Ishikawa (cell line): Measurements from ENCODE around the gene TRIM59.

Experiments
- CEBPB ChIP-seq: IDR thresholded peaks from 2 replicates; pipeline ENCODE4 v1.6.1; 2012
- CREB1 ChIP-seq: IDR thresholded peaks from 2 replicates; pipeline ENCODE4 v1.6.1; 2012; ENCODE audit warnings: low read depth
- EGR1 ChIP-seq: IDR thresholded peaks from 2 replicates; pipeline ENCODE4 v1.6.1; 2012
- EP300 ChIP-seq: IDR thresholded peaks from 2 replicates; pipeline ENCODE4 v1.6.1; 2012; ENCODE audit warnings: borderline replicate concordance
- FOXM1 ChIP-seq: IDR thresholded peaks from 2 replicates; pipeline ENCODE4 v1.6.1; 2012; ENCODE audit warnings: low read depth, borderline replicate concordance
- MAX ChIP-seq: IDR thresholded peaks from 2 replicates; pipeline ENCODE4 v1.6.1; 2012
- NFIC ChIP-seq: IDR thresholded peaks from 2 replicates; pipeline ENCODE4 v1.6.1; 2012
- RAD21 ChIP-seq: IDR thresholded peaks from 2 replicates; pipeline ENCODE4 v1.6.1; 2012; ENCODE audit warnings: low read depth
- REST ChIP-seq: IDR thresholded peaks from 2 replicates; pipeline ENCODE4 v1.6.1; 2012; ENCODE audit warnings: low read depth, mild to moderate bottlenecking
- TAF1 ChIP-seq: IDR thresholded peaks from 2 replicates; pipeline ENCODE4 v1.6.1; 2012; ENCODE audit warnings: low read depth, mild to moderate bottlenecking
- TCF12 ChIP-seq: IDR thresholded peaks from 2 replicates; pipeline ENCODE4 v1.6.1; 2012; ENCODE audit warnings: low read depth
- TEAD4 ChIP-seq: IDR thresholded peaks from 2 replicates; pipeline ENCODE4 v1.6.1; 2012
- USF1 ChIP-seq: IDR thresholded peaks from 2 replicates; pipeline ENCODE4 v1.6.1; 2012
- YY1 ChIP-seq: IDR thresholded peaks from 2 replicates; pipeline ENCODE4 v1.6.1; 2012; ENCODE audit warnings: low read depth
- ZBTB7A ChIP-seq: IDR thresholded peaks from 2 replicates; pipeline ENCODE4 v1.6.1; 2012; ENCODE audit warnings: low read depth

Gene TRIM59

GRCh38 chr3:160459450-160459970 is 9.9 kb upstream of the TRIM59 start:
- TF ChIP-seq USF1, result no peak
- TF ChIP-seq MAX, result no peak
- TF ChIP-seq RAD21, result no peak
- no peak for TF ChIP-seq ZBTB7A
- TF ChIP-seq REST, result no peak
- no peak for TF ChIP-seq EP300
- TF ChIP-seq CREB1, result no peak
- TF ChIP-seq FOXM1, result no peak
- TF ChIP-seq TEAD4, result no peak
- TF ChIP-seq NFIC, result no peak
- no peak for TF ChIP-seq TAF1
- TF ChIP-seq YY1, result no peak
- no peak for TF ChIP-seq EGR1
- no peak for TF ChIP-seq TCF12
- TF ChIP-seq CEBPB, result no peak

GRCh38 chr3:160458151-160458550 is 8.6 kb upstream of the TRIM59 start:
- no peak for TF ChIP-seq EGR1
- TF ChIP-seq NFIC, result no peak
- no peak for TF ChIP-seq ZBTB7A
- TF ChIP-seq EP300, result no peak
- TF ChIP-seq TAF1, result no peak
- no peak for TF ChIP-seq TEAD4
- TF ChIP-seq REST, result no peak
- TF ChIP-seq USF1, result no peak
- no peak for TF ChIP-seq TCF12
- no peak for TF ChIP-seq FOXM1

GRCh38 chr3:160455846-160456245 is 6.3 kb upstream of the TRIM59 start:
- TF ChIP-seq RAD21, result no peak
- TF ChIP-seq EP300, result no peak
- TF ChIP-seq YY1, result no peak
- TF ChIP-seq TEAD4, result no peak
- TF ChIP-seq TAF1, result no peak
- TF ChIP-seq CREB1, result no peak
- TF ChIP-seq USF1, result no peak
- TF ChIP-seq FOXM1, result no peak
- TF ChIP-seq REST, result no peak
- TF ChIP-seq ZBTB7A, result no peak

GRCh38 chr3:160454995-160455394 is 5.4 kb upstream of the TRIM59 start:
- TF ChIP-seq USF1 (no peak), TAF1 (no peak), RAD21 (no peak), EGR1 (no peak), MAX (no peak), ZBTB7A (no peak), TCF12 (no peak), YY1 (no peak), REST (no peak), FOXM1 (no peak), NFIC (no peak), TEAD4 (no peak), CEBPB (no peak), CREB1 (no peak), EP300 (no peak)
